ENCODE measurements around the gene MAP7D2.

MAP7D2 gene

DNA sequence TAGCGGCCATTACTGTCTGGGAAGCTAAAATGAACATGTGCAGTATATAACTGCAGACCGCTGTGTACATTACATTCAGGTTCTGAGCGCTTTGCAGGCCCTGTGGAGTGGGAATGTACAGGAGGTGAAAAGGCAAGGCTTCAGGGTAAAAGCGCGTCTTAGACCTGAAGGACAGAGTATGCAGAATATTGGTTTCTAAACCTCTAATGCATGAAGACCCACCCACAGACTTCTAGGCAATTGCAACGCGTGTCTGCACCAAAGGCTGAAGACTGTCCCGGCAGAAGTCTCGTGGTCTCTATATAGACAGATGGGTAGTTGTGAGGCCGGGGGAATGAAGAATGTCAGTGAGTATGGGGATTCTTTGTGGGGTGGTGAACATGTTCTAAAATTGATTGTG lies 5.4 kb downstream of the MAP7D2 start:
- ChIA-PET POLR2A (no interaction called here), CTCF (no interaction called here)
- Histone ChIP-seq H3K9me3 (ENCODE audit: control insufficient read depth, insufficient read depth, low read depth, low read length) (no peaks in the 10 kb centered on the region), H3K4me1 (ENCODE audit: control insufficient read depth, insufficient read depth, low read length) (no peaks in the 10 kb centered on the region), H3K27ac (ENCODE audit: extremely low read depth, low read depth, low read length) (no peak overlapping the region), H3K36me3 (ENCODE audit: control insufficient read depth in 2 of 2, insufficient read depth in 1 of 2, low read length in 2 of 2) (no peaks in the 10 kb centered on the region), H3K4me3 (ENCODE audit: low read depth, low read length) (no peak overlapping the region)
- TF ChIP-seq ZIC2 (tag by site-specific recombination; IDR thresholded peaks at IDR 0.05): no peak
- TF ChIP-seq ZNF791 (tag by site-specific recombination; IDR thresholded peaks at IDR 0.05): no peak
- no peak for TF ChIP-seq YY2 (tag by site-specific recombination; IDR thresholded peaks at IDR 0.05)
- TF ChIP-seq ZBTB7A (tag by site-specific recombination; IDR thresholded peaks at IDR 0.05; ENCODE audit: low read depth): no peak
- no peak for TF ChIP-seq ZNF16 (tag by site-specific recombination; IDR thresholded peaks at IDR 0.05; ENCODE audit: low read depth)
- TF ChIP-seq ZNF707 (tag by site-specific recombination; IDR thresholded peaks at IDR 0.05): no peak
- no peak for TF ChIP-seq ZNF350 (tag by site-specific recombination; IDR thresholded peaks at IDR 0.05)
- TF ChIP-seq, protein P1, sequence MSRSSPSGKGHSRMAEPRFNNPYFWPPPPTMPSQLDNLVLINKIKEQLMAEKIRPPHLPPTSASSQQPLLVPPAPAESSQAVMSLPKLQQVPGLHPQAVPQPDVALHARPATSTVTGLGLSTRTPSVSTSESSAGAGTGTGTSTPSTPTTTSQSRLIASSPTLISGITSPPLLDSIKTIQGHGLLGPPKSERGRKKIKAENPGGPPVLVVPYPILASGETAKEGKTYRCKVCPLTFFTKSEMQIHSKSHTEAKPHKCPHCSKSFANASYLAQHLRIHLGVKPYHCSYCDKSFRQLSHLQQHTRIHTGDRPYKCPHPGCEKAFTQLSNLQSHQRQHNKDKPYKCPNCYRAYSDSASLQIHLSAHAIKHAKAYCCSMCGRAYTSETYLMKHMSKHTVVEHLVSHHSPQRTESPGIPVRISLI (tag by site-specific recombination; IDR thresholded peaks at IDR 0.05): no peak
- TF ChIP-seq ZNF174 (tag by site-specific recombination; IDR thresholded peaks at IDR 0.05): no peak
- no peak for TF ChIP-seq ZNF223 (tag by site-specific recombination; IDR thresholded peaks at IDR 0.05)
- TF ChIP-seq ZNF830 (tag by site-specific recombination; IDR thresholded peaks at IDR 0.05; ENCODE audit: low read depth): no peak
- TF ChIP-seq ZNF133 (tag by site-specific recombination; IDR thresholded peaks at IDR 0.05): no peak
- TF ChIP-seq, protein P2, sequence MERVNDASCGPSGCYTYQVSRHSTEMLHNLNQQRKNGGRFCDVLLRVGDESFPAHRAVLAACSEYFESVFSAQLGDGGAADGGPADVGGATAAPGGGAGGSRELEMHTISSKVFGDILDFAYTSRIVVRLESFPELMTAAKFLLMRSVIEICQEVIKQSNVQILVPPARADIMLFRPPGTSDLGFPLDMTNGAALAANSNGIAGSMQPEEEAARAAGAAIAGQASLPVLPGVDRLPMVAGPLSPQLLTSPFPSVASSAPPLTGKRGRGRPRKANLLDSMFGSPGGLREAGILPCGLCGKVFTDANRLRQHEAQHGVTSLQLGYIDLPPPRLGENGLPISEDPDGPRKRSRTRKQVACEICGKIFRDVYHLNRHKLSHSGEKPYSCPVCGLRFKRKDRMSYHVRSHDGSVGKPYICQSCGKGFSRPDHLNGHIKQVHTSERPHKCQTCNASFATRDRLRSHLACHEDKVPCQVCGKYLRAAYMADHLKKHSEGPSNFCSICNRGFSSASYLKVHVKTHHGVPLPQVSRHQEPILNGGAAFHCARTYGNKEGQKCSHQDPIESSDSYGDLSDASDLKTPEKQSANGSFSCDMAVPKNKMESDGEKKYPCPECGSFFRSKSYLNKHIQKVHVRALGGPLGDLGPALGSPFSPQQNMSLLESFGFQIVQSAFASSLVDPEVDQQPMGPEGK (tag by site-specific recombination; IDR thresholded peaks at IDR 0.05): no peak
- TF ChIP-seq FEZF1 (tag by site-specific recombination; IDR thresholded peaks at IDR 0.05): no peak
- TF ChIP-seq MEIS1 (CRISPR knock-in tag; IDR thresholded peaks at IDR 0.05; ENCODE audit: borderline replicate concordance): no peak

DNA sequence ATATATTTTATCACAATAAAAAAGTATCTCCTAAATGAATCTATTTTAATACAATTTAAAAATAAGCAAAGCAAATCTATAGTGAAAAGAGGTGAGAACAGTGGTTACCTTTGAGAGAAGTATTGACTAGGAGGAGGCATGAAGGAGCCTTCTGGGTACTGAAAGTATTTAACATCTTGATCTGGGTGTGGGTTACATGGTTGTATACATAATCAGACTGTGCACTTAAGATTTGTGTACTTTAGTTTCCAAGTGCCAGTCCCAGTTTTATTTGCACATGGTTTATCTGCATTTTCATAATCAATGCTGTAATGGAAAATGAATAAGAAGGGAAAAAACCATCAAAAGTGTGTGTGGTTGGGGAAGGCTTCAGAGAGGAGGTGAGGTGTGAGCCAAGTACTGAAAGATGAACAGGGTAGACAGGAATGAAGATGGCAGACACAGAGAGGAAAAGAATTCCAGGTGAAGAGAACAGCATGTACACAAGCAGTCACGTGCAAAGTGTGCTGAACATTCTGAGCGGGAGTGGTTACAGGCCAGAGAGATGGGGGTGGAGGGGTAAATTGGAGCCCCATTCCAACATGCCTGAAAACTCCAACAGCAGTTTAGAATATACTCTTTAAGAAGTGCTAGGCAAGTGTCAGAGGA lies 14.6 kb downstream of the MAP7D2 start:
- Histone ChIP-seq H3K4me3 (ENCODE audit: low read depth, low read length) (no peak overlapping the region), H3K9me3 (ENCODE audit: control insufficient read depth, insufficient read depth, low read depth, low read length) (no peaks in the 10 kb centered on the region), H3K4me1 (ENCODE audit: control insufficient read depth, insufficient read depth, low read length) (no peaks in the 10 kb centered on the region), H3K27ac (ENCODE audit: extremely low read depth, low read depth, low read length) (no peak overlapping the region), H3K36me3 (ENCODE audit: control insufficient read depth in 2 of 2, insufficient read depth in 1 of 2, low read length in 2 of 2) (no peaks in the 10 kb centered on the region)
- TF ChIP-seq, protein P3, sequence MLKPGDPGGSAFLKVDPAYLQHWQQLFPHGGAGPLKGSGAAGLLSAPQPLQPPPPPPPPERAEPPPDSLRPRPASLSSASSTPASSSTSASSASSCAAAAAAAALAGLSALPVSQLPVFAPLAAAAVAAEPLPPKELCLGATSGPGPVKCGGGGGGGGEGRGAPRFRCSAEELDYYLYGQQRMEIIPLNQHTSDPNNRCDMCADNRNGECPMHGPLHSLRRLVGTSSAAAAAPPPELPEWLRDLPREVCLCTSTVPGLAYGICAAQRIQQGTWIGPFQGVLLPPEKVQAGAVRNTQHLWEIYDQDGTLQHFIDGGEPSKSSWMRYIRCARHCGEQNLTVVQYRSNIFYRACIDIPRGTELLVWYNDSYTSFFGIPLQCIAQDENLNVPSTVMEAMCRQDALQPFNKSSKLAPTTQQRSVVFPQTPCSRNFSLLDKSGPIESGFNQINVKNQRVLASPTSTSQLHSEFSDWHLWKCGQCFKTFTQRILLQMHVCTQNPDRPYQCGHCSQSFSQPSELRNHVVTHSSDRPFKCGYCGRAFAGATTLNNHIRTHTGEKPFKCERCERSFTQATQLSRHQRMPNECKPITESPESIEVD (tag by site-specific recombination; IDR thresholded peaks at IDR 0.05): no peak
- 0 out of 2 replicates have a peak, but pooled peaks have one; percentile 17 for TF ChIP-seq FEZF1 (tag by site-specific recombination; IDR thresholded peaks at IDR 0.05)
- ChIA-PET CTCF (no interaction called here), POLR2A (no interaction called here)

DNA sequence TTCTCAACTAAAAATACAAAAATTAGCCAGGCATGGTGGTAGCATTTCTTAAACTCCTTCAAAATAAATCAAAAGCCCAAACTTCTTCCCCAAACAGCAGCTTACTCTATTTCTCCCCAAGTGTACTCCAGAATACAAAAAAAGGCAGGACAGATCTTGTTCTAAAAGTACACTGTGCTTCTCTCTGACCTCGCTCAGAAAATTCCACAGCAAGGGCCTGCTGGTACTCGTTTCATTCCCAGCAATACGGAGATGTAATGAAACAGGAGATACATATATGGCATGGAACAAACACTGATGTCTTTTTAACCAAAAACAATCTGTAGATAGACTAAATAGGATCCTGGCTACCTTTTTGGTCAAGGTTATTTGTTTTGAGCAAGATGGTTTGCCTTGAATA lies 25.2 kb downstream of the MAP7D2 start:
- H3K4me3 ChIP-seq (ENCODE audit: low read depth, low read length): no peak overlapping the region
- no peak overlapping the region for H3K27ac ChIP-seq (ENCODE audit: extremely low read depth, low read depth, low read length)
- H3K4me1 ChIP-seq (ENCODE audit: control insufficient read depth, insufficient read depth, low read length): no peaks in the 10 kb centered on the region
- H3K36me3 ChIP-seq (ENCODE audit: control insufficient read depth in 2 of 2, insufficient read depth in 1 of 2, low read length in 2 of 2): no peaks in the 10 kb centered on the region
- ChIA-PET CTCF (no interaction called here), POLR2A (no interaction called here)
- TF ChIP-seq ZNF423 (tag by site-specific recombination; IDR thresholded peaks at IDR 0.05) (no peak), ZNF596 (tag by site-specific recombination; IDR thresholded peaks at IDR 0.05) (no peak), ZNF292 (tag by site-specific recombination; IDR thresholded peaks at IDR 0.05; ENCODE audit: borderline replicate concordance, low read depth) (no peak)
- TF ChIP-seq, protein P4, sequence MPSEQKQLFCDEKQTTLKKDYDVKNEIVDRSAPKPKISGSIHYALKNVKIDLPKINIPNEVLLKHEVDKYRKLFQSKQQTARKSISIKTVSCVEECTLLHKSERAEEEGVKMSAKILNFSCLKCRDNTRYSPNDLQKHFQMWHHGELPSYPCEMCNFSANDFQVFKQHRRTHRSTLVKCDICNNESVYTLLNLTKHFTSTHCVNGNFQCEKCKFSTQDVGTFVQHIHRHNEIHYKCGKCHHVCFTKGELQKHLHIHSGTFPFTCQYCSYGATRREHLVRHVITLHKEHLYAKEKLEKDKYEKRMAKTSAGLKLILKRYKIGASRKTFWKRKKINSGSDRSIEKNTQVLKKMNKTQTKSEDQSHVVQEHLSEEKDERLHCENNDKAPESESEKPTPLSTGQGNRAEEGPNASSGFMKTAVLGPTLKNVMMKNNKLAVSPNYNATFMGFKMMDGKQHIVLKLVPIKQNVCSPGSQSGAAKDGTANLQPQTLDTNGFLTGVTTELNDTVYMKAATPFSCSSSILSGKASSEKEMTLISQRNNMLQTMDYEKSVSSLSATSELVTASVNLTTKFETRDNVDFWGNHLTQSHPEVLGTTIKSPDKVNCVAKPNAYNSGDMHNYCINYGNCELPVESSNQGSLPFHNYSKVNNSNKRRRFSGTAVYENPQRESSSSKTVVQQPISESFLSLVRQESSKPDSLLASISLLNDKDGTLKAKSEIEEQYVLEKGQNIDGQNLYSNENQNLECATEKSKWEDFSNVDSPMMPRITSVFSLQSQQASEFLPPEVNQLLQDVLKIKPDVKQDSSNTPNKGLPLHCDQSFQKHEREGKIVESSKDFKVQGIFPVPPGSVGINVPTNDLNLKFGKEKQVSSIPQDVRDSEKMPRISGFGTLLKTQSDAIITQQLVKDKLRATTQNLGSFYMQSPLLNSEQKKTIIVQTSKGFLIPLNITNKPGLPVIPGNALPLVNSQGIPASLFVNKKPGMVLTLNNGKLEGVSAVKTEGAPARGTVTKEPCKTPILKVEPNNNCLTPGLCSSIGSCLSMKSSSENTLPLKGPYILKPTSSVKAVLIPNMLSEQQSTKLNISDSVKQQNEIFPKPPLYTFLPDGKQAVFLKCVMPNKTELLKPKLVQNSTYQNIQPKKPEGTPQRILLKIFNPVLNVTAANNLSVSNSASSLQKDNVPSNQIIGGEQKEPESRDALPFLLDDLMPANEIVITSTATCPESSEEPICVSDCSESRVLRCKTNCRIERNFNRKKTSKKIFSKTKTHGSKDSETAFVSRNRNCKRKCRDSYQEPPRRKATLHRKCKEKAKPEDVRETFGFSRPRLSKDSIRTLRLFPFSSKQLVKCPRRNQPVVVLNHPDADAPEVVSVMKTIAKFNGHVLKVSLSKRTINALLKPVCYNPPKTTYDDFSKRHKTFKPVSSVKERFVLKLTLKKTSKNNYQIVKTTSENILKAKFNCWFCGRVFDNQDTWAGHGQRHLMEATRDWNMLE (tag by site-specific recombination; conservative IDR thresholded peaks at IDR 0.05; ENCODE audit: low read depth): no peak
- H3K9me3 ChIP-seq (ENCODE audit: control insufficient read depth, insufficient read depth, low read depth, low read length): no peaks in the 10 kb centered on the region
